ENCODE data around the gene ADGRV1.

- TF ChIP-seq CTCF (IDR thresholded peaks at IDR 0.05) = no peak
- TF ChIP-seq POLR2AphosphoS5 (IDR thresholded peaks at IDR 0.05) = no peak
Measured at GRCh38 chr5:90689064-90689463, 130.5 kb downstream of the ADGRV1 start.

All from stomach (tissue), 4 donors.